Measurements from ENCODE around the gene SLCO4A1.

- no peak for TF ChIP-seq CTCF (IDR thresholded peaks at IDR 0.05)
- no peak for TF ChIP-seq ZFX (IDR thresholded peaks at IDR 0.05; ENCODE audit: borderline replicate concordance)
These were observed 46.7 kb downstream of the SLCO4A1 start for GRCh38 chr20:62688855-62689460.
